Stimulated activated naive CD4-positive, alpha-beta T cell treated with Interleukin-2 at 50 U/mL for 16 hours (primary cell): Measurements from ENCODE around the gene RBP5.

Experiments used
- DNase-seq: peaks from one replicate; lab custom pipeline; 2025; lab: John Stamatoyannopoulos, UW

The RBP5 gene

GRCh38 chr12:7128681-7129286 is at the start of gene RBP5:
Gene RBP5, minus strand, starts transcription at chr12:7128889. Its CDS starts 114 bp downstream, at chr12:7128775.
- DNase-seq: no peak

- DNase-seq: no peak
Measured at GRCh38 chr12:7178481-7178880, 49.8 kb upstream of the RBP5 start.

- no peak for DNase-seq
Measured at GRCh38 chr12:7176595-7176994, 47.9 kb upstream of the RBP5 start.

GRCh38 chr12:7175493-7175892 is 46.8 kb upstream of the RBP5 start:
- DNase-seq: no peak

- no peak for DNase-seq
Measured at GRCh38 chr12:7171854-7172253, 43.2 kb upstream of the RBP5 start.

GRCh38 chr12:7169951-7170350 is 41.3 kb upstream of the RBP5 start:
- no peak for DNase-seq

- no peak for DNase-seq
Measured at GRCh38 chr12:7162691-7163114, 34.0 kb upstream of the RBP5 start.

- DNase-seq: no peak
Measured at GRCh38 chr12:7161811-7162210, 33.1 kb upstream of the RBP5 start.

GRCh38 chr12:7161327-7161726 is 32.6 kb upstream of the RBP5 start:
- DNase-seq: no peak

GRCh38 chr12:7160183-7160582 is 31.5 kb upstream of the RBP5 start:
- no peak for DNase-seq

GRCh38 chr12:7158781-7159609 is 30.3 kb upstream of the RBP5 start:
- DNase-seq: no peak

- DNase-seq: no peak
Measured at GRCh38 chr12:7157391-7157790, 28.7 kb upstream of the RBP5 start.

- DNase-seq: no peak
Measured at GRCh38 chr12:7156259-7157197, 27.8 kb upstream of the RBP5 start.

GRCh38 chr12:7155471-7156034 is 26.9 kb upstream of the RBP5 start:
- no peak for DNase-seq

- DNase-seq: no peak
Measured at GRCh38 chr12:7154901-7155470, 26.3 kb upstream of the RBP5 start.

GRCh38 chr12:7154042-7154441 is 25.4 kb upstream of the RBP5 start:
- DNase-seq: no peak

GRCh38 chr12:7152818-7153217 is 24.1 kb upstream of the RBP5 start:
- DNase-seq: no peak

- DNase-seq: no peak
Measured at GRCh38 chr12:7151532-7151931, 22.8 kb upstream of the RBP5 start.

- DNase-seq: no peak
Measured at GRCh38 chr12:7150841-7151240, 22.2 kb upstream of the RBP5 start.

- no peak for DNase-seq
Measured at GRCh38 chr12:7150356-7150755, 21.7 kb upstream of the RBP5 start.

- no peak for DNase-seq
Measured at GRCh38 chr12:7146906-7147305, 18.2 kb upstream of the RBP5 start.

- no peak for DNase-seq
Measured at GRCh38 chr12:7146228-7146627, 17.5 kb upstream of the RBP5 start.
